K562 (cell line): ENCODE measurements around the gene CSK. TPM values are rescaled to one million over a fixed set of nuclear protein-coding genes. Genes with fewer than 3 reads are reported as not detected.
A peak's percentile ranks its signal among the peaks of the same experiment; 100 is the strongest.

Source experiments
- ATAC-seq: fragments of 200-7000 bp; cut with Tn5 transposase; 3 replicates; pipeline ENCODE4 v1.9.1; 2020; ENCODE audit warnings: moderate library complexity
- BruUV-seq: library from RNA; stranded (reverse); fragments of 400-500 nt; replicated peaks from 2 replicates; lab custom pipeline; 2021; lab: Mats Ljungman, UMichigan
- CTCF ChIA-PET: fragments of 300-600 bp; formaldehyde crosslinking; extraction: SDS; loops from one replicate; lab custom pipeline; 2021; ENCODE audit warnings: low intra/inter-chr PET ratio; lab: Yijun Ruan, JAX
- POLR2A ChIA-PET: fragments of 300-600, 350-650 bp; sonication (Branson Sonifier 250); formaldehyde crosslinking; extraction: SDS; loops from one replicate; lab custom pipeline; 2021; ENCODE audit warnings: antibody characterized with exemption, inconsistent platforms; lab: Yijun Ruan, JAX
- DNase-seq, 4 experiments: peaks; one replicate each; pipeline versions ENCODE4 v3.0.0 to v3.0.0-alpha.2; 2011 to 2018; ENCODE audit warnings: low spot score in 3 of 4, mixed read lengths in 3 of 4; ENCODE audit errors: extremely low read depth in 1 of 4
- FAIRE-seq: peaks from 2 replicates; lab custom pipeline; 2011; peaks lifted over from hg19 to GRCh38; lab: Jason Lieb, UNC
- H2AFZ ChIP-seq: 2 replicates; pipeline ENCODE4 v1.6.0; 2011; ENCODE audit warnings: low read depth, low read length, control low read depth, inconsistent platforms
- H3K27ac ChIP-seq: fragments of 200-600 bp; 3 replicates; pipeline ENCODE4 v1.8.0; 2011; ENCODE audit warnings: low read depth, mild to moderate bottlenecking, control low read depth, inconsistent platforms, low read length, moderate library complexity, mixed read lengths; ENCODE audit errors: extremely low read depth
- H3K27me3 ChIP-seq, 2 experiments: fragments of 300-600 bp in 1 of 2; 2 replicates in 1 of 2; 3 replicates in 1 of 2; pipeline versions ENCODE4 v1.6.0 to v1.8.0; 2011; ENCODE audit warnings: inconsistent platforms in 2 of 2, low read length in 2 of 2, mild to moderate bottlenecking in 1 of 2, mixed read lengths in 1 of 2, moderate library complexity in 1 of 2; ENCODE audit not compliant: control insufficient read depth in 2 of 2, insufficient read depth in 2 of 2
- H3K36me3 ChIP-seq: fragments of 300-600 bp; 3 replicates; pipeline ENCODE4 v1.8.0; 2011; ENCODE audit warnings: mild to moderate bottlenecking, low read length, inconsistent platforms; ENCODE audit not compliant: control insufficient read depth, insufficient read depth
- H3K4me1 ChIP-seq, 2 experiments: fragments of 200-600 bp in 1 of 2; replicated peaks in 1 of 2; 2 replicates in 1 of 2; 3 replicates in 1 of 2; pipeline versions ENCODE4 v1.5.1 to v1.8.0; 2011; ENCODE audit warnings: inconsistent platforms in 2 of 2, low read length in 2 of 2, mild to moderate bottlenecking in 1 of 2, mixed read lengths in 1 of 2, moderate library complexity in 1 of 2; ENCODE audit not compliant: control insufficient read depth in 2 of 2, insufficient read depth in 2 of 2
- H3K4me2 ChIP-seq: 2 replicates; pipeline ENCODE4 v1.6.1; 2011; ENCODE audit warnings: low read length, control low read depth, inconsistent platforms, mixed read lengths; ENCODE audit not compliant: insufficient read depth
- H3K4me3 ChIP-seq: fragments of 200-600 bp; sonication (generic), shearing (Covaris generic); 2 replicates; pipeline ENCODE4 v1.5.1; 2016; ENCODE audit warnings: control low read depth, inconsistent platforms
- H3K79me2 ChIP-seq: fragments of 200-600 bp; 3 replicates; pipeline ENCODE4 v1.8.0; 2011; ENCODE audit warnings: low read length, inconsistent platforms; ENCODE audit not compliant: control insufficient read depth, insufficient read depth
- H3K9ac ChIP-seq, 2 experiments: 2 replicates each; pipeline versions ENCODE4 v1.6.0 to v1.6.1; 2011; ENCODE audit warnings: low read depth in 2 of 2, low read length in 2 of 2, control low read depth in 1 of 2, inconsistent platforms in 1 of 2, mild to moderate bottlenecking in 1 of 2, mixed read lengths in 1 of 2; ENCODE audit not compliant: insufficient read depth in 1 of 2
- H3K9me1 ChIP-seq: one replicate; pipeline ENCODE4 v1.6.0; 2011; ENCODE audit warnings: inconsistent platforms, mild to moderate bottlenecking, low read length, moderate library complexity; ENCODE audit not compliant: control insufficient read depth, insufficient read depth
- H3K9me3 ChIP-seq: replicated peaks from 2 replicates; pipeline ENCODE4 v1.5.1; 2011; ENCODE audit warnings: low read depth, low read length, inconsistent platforms; ENCODE audit not compliant: control insufficient read depth, insufficient read depth
- H4K20me1 ChIP-seq: replicated peaks from 2 replicates; pipeline ENCODE4 v1.6.1; 2011; ENCODE audit warnings: low read length, inconsistent platforms, mixed read lengths; ENCODE audit not compliant: control insufficient read depth, insufficient read depth
- CBFA2T2 ChIP-seq: fragments of 450-650 bp; conservative IDR thresholded peaks from 2 replicates; pipeline ENCODE4 v1.6.1; 2017; ENCODE audit warnings: mild to moderate bottlenecking
- CC2D1A ChIP-seq: fragments of 450-650 bp; IDR thresholded peaks from 2 replicates; pipeline ENCODE4 v1.6.1; 2017; ENCODE audit warnings: mild to moderate bottlenecking
- FIP1L1 ChIP-seq: fragments of 200-400 bp; formaldehyde crosslinking; IDR thresholded peaks from 2 replicates; pipeline ENCODE4 v1.6.1; 2018; ENCODE audit warnings: mild to moderate bottlenecking, low read depth, low read length; ENCODE audit not compliant: poor library complexity, severe bottlenecking
- GATAD2B ChIP-seq: fragments of 450-650 bp; IDR thresholded peaks from 2 replicates; pipeline ENCODE4 v1.6.1; 2017; ENCODE audit warnings: mild to moderate bottlenecking, borderline replicate concordance
- HMGN3 ChIP-seq: IDR thresholded peaks from 2 replicates; pipeline ENCODE4 v1.6.1; 2011; ENCODE audit warnings: borderline replicate concordance, low read depth, mild to moderate bottlenecking, mixed read lengths, low read length; ENCODE audit not compliant: insufficient read length; ENCODE audit errors: extremely low read depth
- KAT7 ChIP-seq: sonication (generic); formaldehyde crosslinking; IDR thresholded peaks from 2 replicates; pipeline ENCODE4 v1.8.0; 2022; ENCODE audit warnings: missing genetic modification reagents, mild to moderate bottlenecking, borderline replicate concordance
- MAX ChIP-seq: sonication (generic); formaldehyde crosslinking; IDR thresholded peaks from 2 replicates; pipeline ENCODE4 v1.9.0; 2022; ENCODE audit warnings: mild to moderate bottlenecking, missing genetic modification reagents
- MEIS2 ChIP-seq: fragments of 450-650 bp; IDR thresholded peaks from 2 replicates; pipeline ENCODE4 v1.6.1; 2014; ENCODE audit warnings: mild to moderate bottlenecking; ENCODE audit not compliant: partially characterized antibody
- MTA3 ChIP-seq: fragments of 450-650 bp; formaldehyde crosslinking; IDR thresholded peaks from 2 replicates; pipeline ENCODE4 v1.6.1; 2017; ENCODE audit warnings: mild to moderate bottlenecking, borderline replicate concordance
- PHF20 ChIP-seq: fragments of 450-650 bp; IDR thresholded peaks from 2 replicates; pipeline ENCODE4 v1.6.1; 2018; ENCODE audit not compliant: partially characterized antibody
- POLR2B ChIP-seq: fragments of 450-650 bp; IDR thresholded peaks from 2 replicates; pipeline ENCODE4 v1.6.1; 2018; ENCODE audit warnings: low read depth; ENCODE audit not compliant: partially characterized antibody
- POLR2G ChIP-seq: fragments of 200-400 bp; formaldehyde crosslinking; IDR thresholded peaks from 2 replicates; pipeline ENCODE4 v1.6.1; 2017; ENCODE audit warnings: low read depth, mild to moderate bottlenecking, antibody characterized with exemption, low read length, moderate library complexity
- POLR2H ChIP-seq: IDR thresholded peaks from 2 replicates; pipeline ENCODE4 v1.6.1; 2016; ENCODE audit warnings: missing genetic modification characterization, low read depth, mild to moderate bottlenecking, control low read depth, missing compliant biosample characterization, moderate library complexity
- SP1 ChIP-seq: sonication (generic); formaldehyde crosslinking; IDR thresholded peaks from 2 replicates; pipeline ENCODE4 v1.8.1; 2022; ENCODE audit warnings: mild to moderate bottlenecking, missing genetic modification reagents
- TAL1 ChIP-seq: fragments of 450-650 bp; IDR thresholded peaks from 2 replicates; pipeline ENCODE4 v1.6.1; 2016; ENCODE audit warnings: mild to moderate bottlenecking
- TFAP4 ChIP-seq: sonication (generic); formaldehyde crosslinking; IDR thresholded peaks from 2 replicates; pipeline ENCODE4 v1.8.0; 2022; ENCODE audit warnings: missing genetic modification reagents, mild to moderate bottlenecking, moderate library complexity, borderline replicate concordance
- ZFP30 ChIP-seq: fragments of 250-450 bp; sonication (Bioruptor Pico); IDR thresholded peaks from 2 replicates; pipeline ENCODE4 v1.8.0; 2022; ENCODE audit warnings: moderate library complexity, mild to moderate bottlenecking, inconsistent platforms, borderline replicate concordance
- ZNF197 ChIP-seq: fragments of 200-800 bp; sonication (Bioruptor generic); IDR thresholded peaks from 2 replicates; pipeline ENCODE4 v1.6.1; 2016; ENCODE audit warnings: low read depth, missing genetic modification characterization, missing compliant biosample characterization
- WGBS: fragments of 100-300 bp; shearing (Covaris generic); methylation state at CpG from one replicate; pipeline ENCODE4 v1.1.6; 2016; ENCODE audit warnings: low coverage, mixed read lengths; ENCODE audit not compliant: insufficient coverage; ENCODE audit errors: missing lambda C conversion rate; 5-methylcytosine and 5-hydroxymethylcytosine counted together
- in situ Hi-C: fragments of 300-500 bp; cut with MboI; formaldehyde crosslinking; loops from 4 replicates; pipeline ENCODE4 v1.15.0; 2018; ENCODE audit warnings: inconsistent platforms, mixed read lengths
- intact Hi-C: fragments of 100-400 bp; cut with micrococcal nuclease; formaldehyde crosslinking; loops from 2 replicates; pipeline ENCODE4 v1.14.2; 2022
- polyA plus RNA-seq, 8 experiments: library from polyadenylated mRNA; depleted of rRNA in 4 of 8; stranded (reverse) in 5 of 8; unstranded in 3 of 8; fragments of >200 nt; fragmentation: Nextera tagmentation in 2 of 8; fragmentation: Illumina TruSeq in 1 of 8; extraction: Ambion mirVana in 2 of 8; extraction: Trizol in 1 of 8; gene quantifications; 2 replicates each; pipeline versions ENCODE4 v1.2.1 to v1.2.3, GENCODE V29; 2011 to 2014; ENCODE audit warnings: inconsistent platforms in 1 of 8, missing spikeins in 1 of 8
- total RNA-seq, 7 experiments: library from RNA; depleted of rRNA in 6 of 7; stranded (reverse); fragments of >200 nt in 6 of 7; fragmentation: Illumina TruSeq in 2 of 7; extraction: Trizol in 2 of 7; gene quantifications; 2 replicates each; pipeline versions ENCODE4 v1.2.1 to v1.2.3, GENCODE V29; 2011 to 2021; ENCODE audit warnings: low replicate concordance in 1 of 7
- TF ChIP-seq, protein P1 (sequence below): sonication (generic); formaldehyde crosslinking; IDR thresholded peaks from 2 replicates; pipeline ENCODE4 v1.8.1; 2022; ENCODE audit warnings: missing genetic modification reagents

The CSK gene
- total and polyA plus RNA-seq, 9 of the 15 experiments (the other 6 are each of a cell fraction or from before 2014, with no cell fraction given) = 1.5 to 112 (median 22.5) TPM

GRCh38 chr15:74842581-74843444 is 60.9 kb downstream of the CSK start, which contains the start of gene ULK3:
Gene ULK3, minus strand, starts transcription at chr15:74843156. Its CDS starts 51 bp downstream, at chr15:74843105.
- no TSS peak for BruUV-seq
- Histone ChIP-seq H4K20me1 (peaks cover 4% of the 10 kb centered on the region; the same call in 1 of the 2 replicates), H2AFZ (peak within 1 kb of the TSS; percentile 97), H3K4me2 (peak within 1 kb of the TSS; percentile 99), H3K36me3 (peaks cover 55% of the 10 kb centered on the region; the same call in 2 of the 3 replicates), H3K9me3 (no peaks in the 10 kb centered on the region), H3K27me3 (no peaks in the 10 kb centered on the region), H3K4me3 (peak within 1 kb of the TSS; percentile 99), H3K79me2 (peaks cover 14% of the 10 kb centered on the region; the same call in 2 of the 3 replicates), H3K4me1 (peaks cover 19 to 59% of the 10 kb centered on the region in 2 experiments; a peak in 4 of 5 replicates), H3K27ac (peak within 1 kb of the TSS; percentile 77), H3K9me1 (peaks cover 11% of the 10 kb centered on the region), H3K9ac (peak within 1 kb of the TSS; percentile 82 to 96)
- ChIA-PET POLR2A (interaction anchor here (0.6 to 1.5 kb wide), 8 partner anchors 16 to 377 kb away, joined by 3 to 5 read pairs (median 3); partner anchors contain the start of genes CPLX3 and FAM219B), CTCF (interaction anchor here (0.6 to 1.7 kb wide), 2 partner anchors 14 to 59 kb away, joined by 3 to 4 read pairs; no protein-coding TSS in a partner anchor)
- ATAC-seq (peak; percentile 91), DNase-seq (peak; percentile 93 to 96 (median 94)), FAIRE-seq (peak; percentile 99)
- intact Hi-C loops (loop anchor here (5.0 kb wide), 3 partner anchors 49 to 144 kb away; partner anchors contain the start of gene MPI), in situ Hi-C loops (no loop called here)
- WGBS = under 1% methylated on average over 44 of the region's 84 CpGs
- TF ChIP-seq PHF20 (no peak), ZFP30 (CRISPR knock-in tag) (no peak), SP1 (CRISPR knock-in tag) (peak; percentile 47), POLR2H (tag) (no peak; the same call in 1 of the 2 replicates), POLR2B (peak; percentile 64), KAT7 (peak; percentile 65; the same call in 1 of the 2 replicates), MAX (CRISPR knock-in tag) (peak; percentile 98), CBFA2T2 (peak; percentile 46), GATAD2B (peak; percentile 94), HMGN3 (peak; percentile 94), FIP1L1 (peak; percentile 95), POLR2G (peak; percentile 94), MEIS2 (peak; percentile 36), TAL1 (no peak), ZNF197 (0 out of 2 replicates have a peak, but pooled peaks have one; percentile 37), CC2D1A (no peak), TFAP4 (CRISPR knock-in tag) (peak; percentile 85), MTA3 (0 out of 2 replicates have a peak, but pooled peaks have one; percentile 64)
- TF ChIP-seq, protein P1, sequence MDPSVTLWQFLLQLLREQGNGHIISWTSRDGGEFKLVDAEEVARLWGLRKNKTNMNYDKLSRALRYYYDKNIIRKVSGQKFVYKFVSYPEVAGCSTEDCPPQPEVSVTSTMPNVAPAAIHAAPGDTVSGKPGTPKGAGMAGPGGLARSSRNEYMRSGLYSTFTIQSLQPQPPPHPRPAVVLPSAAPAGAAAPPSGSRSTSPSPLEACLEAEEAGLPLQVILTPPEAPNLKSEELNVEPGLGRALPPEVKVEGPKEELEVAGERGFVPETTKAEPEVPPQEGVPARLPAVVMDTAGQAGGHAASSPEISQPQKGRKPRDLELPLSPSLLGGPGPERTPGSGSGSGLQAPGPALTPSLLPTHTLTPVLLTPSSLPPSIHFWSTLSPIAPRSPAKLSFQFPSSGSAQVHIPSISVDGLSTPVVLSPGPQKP = no peak
